ENCODE measurements around the gene RTKN. TPM values are rescaled to one million over a fixed set of nuclear protein-coding genes. Genes with fewer than 3 reads are reported as not detected.

The RTKN gene
- total RNA-seq, 1 experiment from 2014 or later = 87.1 TPM

GRCh38 chr2:74489906-74490305 lies 48.2 kb upstream of the RTKN start:
- no peak overlapping the region for H3K56ac ChIP-seq (ENCODE audit: insufficient read length, low read depth, low read length)
- no peaks in the 10 kb centered on the region for H3K23me2 ChIP-seq (ENCODE audit: insufficient read length, low read depth, low read length, poor library complexity, severe bottlenecking)
- Mint-ChIP-seq H3K4me3 (no peak overlapping the region), H3K27me3 (ENCODE audit: low read depth) (peaks cover 6% of the 10 kb centered on the region), H3K4me1 (no peaks in the 10 kb centered on the region), H3K27ac (no peak overlapping the region), H3K9me3 (no peaks in the 10 kb centered on the region), H3K36me3 (ENCODE audit: insufficient read depth in 1 of 3, low read depth in 3 of 3) (peaks cover 28 to 67% (median 62%) of the 10 kb centered on the region in 3 experiments)
- TF ChIP-seq CTCF (conservative IDR thresholded peaks at IDR 0.05) = no peak
- H4K91ac ChIP-seq (ENCODE audit: insufficient read length, low read depth, low read length) = no peak overlapping the region
- no peak overlapping the region for H3K23ac ChIP-seq (ENCODE audit: insufficient read length, low read depth, low read length)
- H2BK12ac ChIP-seq (ENCODE audit: insufficient read length, low read depth, low read length) = no peak overlapping the region
- no peaks in the 10 kb centered on the region for H3K9me3 ChIP-seq (ENCODE audit: control insufficient read depth, low read depth, low read length)
- no peak for DNase-seq
- no peak overlapping the region for H3K4me2 ChIP-seq (ENCODE audit: insufficient read depth, insufficient read length, low read length)
- H3T11ph ChIP-seq (ENCODE audit: low read length) = no peak overlapping the region
- H2BK20ac ChIP-seq (ENCODE audit: low read depth, low read length, poor library complexity, severe bottlenecking) = no peak overlapping the region
- H4K5ac ChIP-seq (ENCODE audit: insufficient read length, low read depth, low read length) = no peak overlapping the region
- H2BK120ac ChIP-seq (ENCODE audit: low read depth, low read length, poor library complexity, severe bottlenecking) = no peak overlapping the region
- H4K8ac ChIP-seq (replicated peaks; ENCODE audit: insufficient read length, low read depth, low read length) = no peak overlapping the region
- no peaks in the 10 kb centered on the region for H4K20me1 ChIP-seq (ENCODE audit: control insufficient read depth, insufficient read depth, insufficient read length)
- H3K4me1 ChIP-seq (ENCODE audit: insufficient read depth, low read length) = no peaks in the 10 kb centered on the region
- H3K79me1 ChIP-seq (ENCODE audit: insufficient read depth, low read depth, low read length, poor library complexity, severe bottlenecking) = no peaks in the 10 kb centered on the region
- no peak overlapping the region for H3K27ac ChIP-seq (ENCODE audit: insufficient read length, low read depth, low read length)
- no peak overlapping the region for H2AFZ ChIP-seq (ENCODE audit: low read length)
- H2BK15ac ChIP-seq (ENCODE audit: low read depth, low read length) = no peak overlapping the region
- no peak overlapping the region for H3K18ac ChIP-seq (ENCODE audit: insufficient read length, low read depth, low read length)
- WGBS (ENCODE audit: extremely low coverage, insufficient read length, low lambda C conversion rate) = no CpG with 5 or more reads among the region's 9 CpGs
- H2BK5ac ChIP-seq (ENCODE audit: insufficient read length, low read length) = no peak overlapping the region
- no peak overlapping the region for H3K9ac ChIP-seq (ENCODE audit: extremely low read depth, insufficient read length, low read length)
- H3K79me2 ChIP-seq (ENCODE audit: insufficient read depth, low read length) = no peaks in the 10 kb centered on the region
- H2AK5ac ChIP-seq (ENCODE audit: insufficient read length, low read length) = no peak overlapping the region
- H3K14ac ChIP-seq (ENCODE audit: insufficient read depth, low read length) = no peak overlapping the region
- no peaks in the 10 kb centered on the region; the same call in 1 of the 2 replicates for H3K27me3 ChIP-seq (ENCODE audit: insufficient read depth, low read length)
- H3K4ac ChIP-seq (ENCODE audit: low read depth, low read length) = no peak overlapping the region
